Amniotic epithelial cell (primary cell): ENCODE results near the gene TMEM60.

Source experiments
- DNase-seq: peaks from one replicate; pipeline ENCODE4 v3.0.0-alpha.2; 2010; ENCODE audit warnings: low read depth

Gene TMEM60

DNA sequence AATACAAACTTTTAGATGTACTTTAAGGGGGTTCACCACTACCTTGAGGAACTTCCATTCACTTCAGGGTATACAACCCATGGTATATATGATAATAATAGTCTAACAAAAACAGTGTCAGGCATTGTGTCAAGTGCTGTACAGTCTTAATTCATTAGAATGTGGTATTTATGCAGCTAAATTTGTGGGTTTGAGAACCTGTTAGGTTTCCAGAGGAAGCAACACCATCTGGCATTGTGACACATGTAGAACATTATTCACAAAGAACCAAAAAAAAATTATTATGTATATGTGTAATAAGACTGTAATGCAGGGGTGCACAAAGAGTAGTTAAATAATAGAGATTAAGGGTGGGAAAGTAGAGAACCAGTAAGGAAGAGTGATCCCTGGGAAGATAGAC is 26.3 kb downstream of the TMEM60 start:
- no peak for DNase-seq

DNA sequence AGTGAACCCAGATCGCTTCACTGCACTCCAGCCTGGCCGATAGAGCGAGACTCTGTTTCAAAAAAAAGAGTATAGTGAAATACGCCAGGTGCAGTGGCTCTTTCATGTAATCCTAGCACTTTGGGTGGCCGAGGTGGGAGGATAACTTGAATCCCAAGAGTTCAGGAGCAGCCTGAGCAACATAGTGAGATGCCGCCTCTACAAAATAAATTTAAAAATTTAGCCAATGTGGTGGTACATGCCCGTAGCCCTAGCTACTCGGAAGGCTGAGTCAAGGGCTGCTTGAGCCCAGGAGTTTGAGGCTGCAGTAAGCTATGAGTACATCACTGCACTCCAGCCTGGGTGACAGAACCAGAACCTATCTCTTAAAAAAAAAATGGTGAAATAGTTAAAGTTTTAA is 27.9 kb downstream of the TMEM60 start:
- no peak for DNase-seq

DNA sequence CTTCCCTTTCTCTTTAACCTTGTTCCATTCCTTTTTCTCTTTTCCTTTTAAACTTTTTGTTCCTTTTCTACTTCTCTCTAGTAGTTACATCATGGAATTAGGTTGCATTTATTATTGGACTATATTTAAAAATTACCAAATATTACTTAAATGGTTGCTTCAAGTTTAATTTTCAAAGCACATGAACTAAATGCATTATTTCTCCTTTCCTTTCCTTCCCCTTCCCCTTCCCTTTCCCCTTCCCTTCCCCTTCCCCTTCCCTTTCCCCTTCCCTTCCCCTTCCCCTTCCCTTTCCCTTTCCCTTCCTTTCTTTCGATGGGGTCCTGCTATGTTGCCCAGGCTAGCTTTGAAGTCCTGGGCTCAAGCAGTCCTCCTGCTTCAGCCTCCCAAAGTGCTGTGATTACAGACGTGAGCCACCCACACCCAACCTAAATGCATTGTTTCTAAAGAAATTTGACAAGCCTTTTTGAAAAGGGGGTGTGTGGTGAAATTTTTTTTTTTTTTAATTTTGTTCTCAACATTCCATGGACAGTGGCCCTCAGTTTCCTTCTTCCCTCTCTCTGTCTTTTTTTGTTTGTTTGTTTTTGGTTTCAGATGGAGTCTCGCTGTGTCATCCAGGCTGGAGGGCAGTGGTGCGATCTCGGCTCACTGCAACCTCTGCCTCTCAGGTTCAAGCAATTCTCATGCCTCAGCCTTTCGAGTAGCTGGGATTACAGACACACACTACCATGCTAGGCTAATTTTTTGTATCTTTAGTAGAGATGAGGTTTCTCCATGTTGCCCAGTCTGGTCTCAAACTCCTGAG is 31.2 kb downstream of the TMEM60 start:
- no peak for DNase-seq

DNA sequence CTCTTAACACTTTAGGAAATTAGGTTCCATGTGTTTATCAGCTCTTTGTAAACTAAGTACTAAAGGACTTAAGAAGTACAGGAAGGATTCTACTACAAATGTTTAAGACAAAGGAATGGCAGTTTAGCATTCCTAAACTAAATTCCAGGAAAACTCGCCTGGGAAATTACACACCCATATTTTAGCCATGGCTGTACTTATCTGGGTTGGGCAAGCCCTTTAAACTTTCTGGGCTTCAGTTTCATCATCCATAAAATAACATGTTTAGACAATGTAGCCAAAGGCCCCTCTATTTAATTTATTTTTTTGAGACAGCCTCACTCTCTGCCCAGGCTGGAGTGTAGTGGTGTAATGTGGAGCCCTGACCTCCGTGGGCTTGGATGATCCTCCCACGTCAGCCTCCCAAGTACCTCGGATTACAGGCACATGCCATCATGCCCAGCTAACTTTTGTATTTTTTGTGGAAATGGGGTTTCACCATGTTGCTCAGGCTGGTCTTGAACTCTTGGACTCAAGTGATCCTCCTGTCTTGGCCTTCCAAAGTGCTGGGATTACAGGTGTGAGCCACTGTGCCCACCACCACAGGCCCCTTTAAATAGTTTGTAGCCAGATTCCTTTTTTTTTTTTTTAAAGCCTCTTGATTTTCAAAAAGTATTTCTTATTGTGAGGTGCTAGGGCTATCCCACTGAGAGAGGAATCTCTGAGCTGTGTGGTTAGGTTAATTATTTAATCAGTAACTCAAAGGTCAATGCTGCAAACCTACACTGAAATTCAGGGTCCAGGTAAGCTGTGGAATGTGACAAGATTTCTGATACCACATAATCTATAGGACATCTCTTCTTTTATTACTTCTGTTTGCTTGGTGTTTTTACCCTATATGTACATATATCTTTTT is 32.1 kb downstream of the TMEM60 start:
- peak; percentile 75 for DNase-seq

DNA sequence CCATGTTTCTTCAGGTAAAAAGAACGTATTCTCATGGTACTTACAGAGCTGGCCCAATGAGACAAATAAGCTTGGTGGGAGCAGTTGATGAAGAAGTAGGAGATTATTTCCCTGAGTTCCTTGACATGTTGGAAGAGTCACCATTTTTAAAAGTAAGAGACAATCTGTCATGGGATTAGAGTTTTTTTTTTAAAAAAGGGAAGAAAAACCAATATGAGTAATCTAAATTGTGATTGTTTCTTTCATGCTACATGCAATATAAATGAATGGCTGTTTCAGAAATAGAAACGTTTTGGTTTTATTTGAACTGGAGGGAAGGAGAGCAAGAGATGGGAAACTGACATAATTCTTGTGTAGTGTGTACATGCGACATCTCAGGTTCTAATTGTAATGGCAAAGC is 32.8 kb downstream of the TMEM60 start:
- no peak for DNase-seq

DNA sequence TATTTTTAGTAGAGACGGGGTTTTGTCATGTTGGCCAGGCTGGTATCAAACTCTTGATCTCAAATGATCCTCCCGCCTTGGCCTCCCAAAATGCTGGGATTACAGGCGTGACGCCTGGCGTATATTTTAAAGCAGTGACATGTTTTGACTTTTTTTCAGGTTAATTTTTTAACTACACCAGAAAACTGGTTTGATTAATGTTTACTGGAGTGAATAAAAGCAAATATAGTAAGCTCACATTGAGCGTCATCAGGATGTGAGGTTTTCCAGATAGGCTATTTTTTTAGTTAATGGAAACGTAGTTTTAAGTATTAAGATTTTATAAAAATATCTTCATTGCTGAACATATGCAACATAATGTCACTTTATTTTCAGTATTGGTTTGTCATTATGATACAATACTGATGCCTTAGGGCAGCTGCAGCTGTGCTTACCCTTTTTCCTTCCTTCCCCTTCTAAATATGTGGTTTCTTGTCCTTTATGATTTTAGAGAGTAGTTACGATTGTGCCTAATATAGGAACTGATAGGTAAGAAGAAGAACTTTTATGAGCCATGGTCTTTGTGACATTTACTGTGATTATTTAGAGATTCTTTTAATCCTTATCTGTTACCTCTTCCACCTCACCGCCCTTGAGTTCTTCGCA is 37.3 kb downstream of the TMEM60 start:
- no peak for DNase-seq

DNA sequence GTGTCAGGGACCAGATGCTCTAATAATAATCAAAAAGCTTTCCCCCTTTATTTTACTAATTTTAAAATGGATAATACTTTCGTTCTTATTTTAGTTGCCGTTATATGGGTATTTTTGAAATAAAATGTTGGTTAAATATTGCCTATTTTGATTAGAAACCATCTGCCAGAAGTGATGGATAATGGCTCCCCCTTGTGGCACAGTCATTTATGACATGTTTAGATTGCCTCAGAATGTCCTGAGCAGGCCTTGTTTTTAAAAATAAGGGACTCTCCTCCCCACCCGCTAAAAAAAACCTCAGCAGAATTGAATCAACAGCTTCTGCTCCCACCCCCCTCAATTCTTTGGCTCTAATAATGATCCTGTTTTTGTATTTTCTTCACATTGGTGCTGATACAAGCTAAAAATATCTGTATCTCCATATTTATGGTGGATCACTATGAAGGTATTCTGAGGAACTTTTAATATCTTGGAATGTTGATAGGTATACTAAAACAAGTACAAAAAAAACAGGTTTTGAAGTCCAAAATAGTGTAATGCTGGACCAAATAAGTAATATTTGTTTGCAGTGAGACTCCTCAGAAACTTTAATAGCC is 38.8 kb downstream of the TMEM60 start:
- DNase-seq, result peak; percentile 63

DNA sequence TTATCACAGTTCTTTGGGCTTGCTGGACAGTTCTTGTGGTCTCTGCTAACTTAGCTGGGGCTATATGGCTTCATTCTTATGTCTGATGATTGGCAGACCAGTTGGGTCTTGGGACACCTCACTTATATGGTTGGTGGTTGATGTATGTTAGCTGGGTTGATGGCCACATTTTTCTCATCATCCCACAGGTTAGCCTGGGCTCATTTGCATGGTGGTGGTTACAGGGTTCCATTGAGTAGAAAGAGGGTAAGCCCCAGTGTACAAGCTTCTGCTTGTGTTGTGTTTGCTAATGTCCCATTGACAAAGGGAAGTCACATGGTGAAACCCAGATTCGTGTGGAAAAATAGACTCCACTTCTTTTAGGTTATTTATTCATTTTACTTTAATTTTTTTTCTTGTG is 40.6 kb downstream of the TMEM60 start:
- DNase-seq, result no peak

DNA sequence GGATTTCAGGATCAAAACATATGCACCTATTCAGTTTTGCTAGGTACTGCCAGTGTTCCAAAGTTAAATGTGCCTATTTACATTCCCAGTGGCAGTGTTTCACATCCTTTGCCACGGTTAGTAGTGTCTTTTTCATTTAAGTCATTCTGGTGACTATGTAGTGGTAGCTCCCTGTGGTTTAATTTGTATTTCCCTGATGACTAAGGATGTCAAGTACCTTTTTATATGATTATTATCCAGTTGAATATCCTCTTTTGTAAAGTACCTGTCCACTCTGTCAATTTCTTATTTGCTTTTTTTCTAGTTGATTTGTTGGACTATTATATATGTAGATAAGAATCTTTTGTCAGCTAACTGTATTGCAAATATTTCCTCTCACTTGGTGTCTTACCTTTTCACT is 45.1 kb downstream of the TMEM60 start:
- no peak for DNase-seq

DNA sequence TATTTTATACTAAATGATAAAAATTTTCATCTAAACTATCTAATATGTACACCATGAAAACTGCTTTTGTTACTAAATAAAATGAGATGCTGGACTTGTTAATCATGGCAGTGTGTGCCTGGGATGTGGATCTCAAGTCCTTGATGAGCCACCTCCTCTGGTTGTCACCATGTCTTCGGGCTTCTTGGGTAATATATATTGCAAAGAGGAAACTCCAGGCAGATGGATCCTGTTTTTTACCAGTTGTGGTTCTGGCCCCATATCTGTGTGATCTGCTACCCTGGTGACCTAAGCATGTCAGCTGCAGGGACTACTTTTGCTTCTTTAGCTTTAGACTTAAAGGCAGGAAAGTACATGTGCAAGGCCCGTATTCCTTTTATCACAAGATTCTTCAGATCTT is 46.2 kb downstream of the TMEM60 start:
- no peak for DNase-seq

DNA sequence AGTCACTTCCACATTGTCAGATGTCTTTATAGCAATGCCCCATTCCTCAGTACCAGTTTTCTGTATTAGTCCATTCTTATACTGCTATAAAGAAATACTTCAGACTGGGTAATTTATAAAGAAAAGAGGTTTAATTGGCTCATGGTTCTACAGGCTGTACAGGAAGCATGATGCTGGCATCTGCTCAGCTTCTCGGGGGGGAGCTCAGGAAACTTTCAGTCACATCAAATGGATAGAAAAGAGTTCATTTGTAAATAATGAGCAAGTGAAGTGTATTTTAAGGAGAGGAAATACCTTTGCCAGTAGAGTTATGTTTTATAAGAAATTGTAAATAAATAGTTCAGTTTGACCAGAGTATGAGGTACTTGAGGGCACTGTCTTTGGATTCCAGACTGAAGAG is 50.5 kb downstream of the TMEM60 start:
- no peak for DNase-seq

DNA sequence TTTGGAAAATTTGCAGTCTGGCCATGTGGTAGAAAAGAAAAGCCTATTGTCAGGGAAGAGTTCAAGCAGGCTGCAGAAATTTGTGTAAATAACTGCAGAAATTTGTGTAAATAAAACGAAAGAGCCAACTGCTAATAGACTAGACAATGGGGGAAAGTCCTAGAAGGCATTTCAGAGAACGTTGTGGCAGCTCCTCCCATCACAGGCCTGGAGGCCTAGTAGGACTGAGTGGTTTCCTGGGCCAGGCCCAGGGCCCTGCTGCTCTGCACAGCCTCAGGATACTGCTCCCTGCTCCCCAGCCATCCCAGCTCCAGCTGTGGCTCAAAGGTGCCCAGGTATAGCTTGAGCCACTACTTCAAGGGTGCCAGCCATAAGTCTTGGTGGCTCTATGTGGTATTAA is 51.1 kb downstream of the TMEM60 start:
- no peak for DNase-seq

DNA sequence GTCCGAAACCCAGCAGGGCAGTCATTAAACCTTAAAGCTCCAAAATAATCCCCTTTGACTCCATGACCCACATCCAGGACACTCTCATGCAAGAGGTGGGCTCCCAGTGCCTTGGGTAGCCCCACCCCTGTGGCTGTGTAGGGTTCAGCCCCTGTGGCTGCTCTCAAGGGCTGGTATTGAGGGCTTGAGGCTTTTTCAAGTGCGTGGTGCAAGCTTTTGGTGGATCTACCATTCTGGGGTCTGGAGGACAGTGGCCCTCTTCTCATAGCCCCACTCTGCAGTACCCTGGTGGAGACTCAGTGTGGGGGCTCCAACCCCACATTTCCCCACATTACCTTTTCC is 51.4 kb downstream of the TMEM60 start:
- no peak for DNase-seq

DNA sequence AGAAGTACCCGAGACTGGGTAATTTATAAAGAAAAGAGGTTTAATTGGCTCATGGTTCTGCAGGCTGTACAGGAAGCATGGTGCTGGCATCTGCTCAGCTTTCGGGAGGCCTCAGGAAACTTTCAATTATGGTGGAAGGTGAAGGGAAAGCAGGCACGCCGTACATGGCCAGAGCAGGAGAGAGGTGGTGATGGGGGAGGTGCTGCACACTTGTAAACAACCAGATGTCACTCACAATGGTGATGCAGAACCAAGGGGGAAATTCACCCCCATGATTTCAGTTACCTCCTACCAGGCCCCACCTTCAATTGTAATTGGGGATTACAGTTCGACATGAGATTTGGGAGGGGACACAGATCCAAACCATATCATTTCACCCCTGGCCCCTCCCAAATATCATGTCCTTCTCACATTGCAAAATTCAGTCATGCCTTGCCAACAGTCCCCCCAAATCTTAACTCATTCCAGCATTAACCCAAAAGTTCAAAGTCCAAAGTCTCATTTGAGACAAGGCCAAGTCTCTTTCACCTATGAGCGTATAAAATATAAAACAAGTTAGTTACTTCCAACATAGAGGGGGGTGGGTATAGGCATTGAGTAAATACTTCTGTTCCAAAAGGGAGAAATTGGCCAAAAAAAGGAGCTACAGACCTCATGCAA is 51.9 kb downstream of the TMEM60 start:
- DNase-seq, result no peak

DNA sequence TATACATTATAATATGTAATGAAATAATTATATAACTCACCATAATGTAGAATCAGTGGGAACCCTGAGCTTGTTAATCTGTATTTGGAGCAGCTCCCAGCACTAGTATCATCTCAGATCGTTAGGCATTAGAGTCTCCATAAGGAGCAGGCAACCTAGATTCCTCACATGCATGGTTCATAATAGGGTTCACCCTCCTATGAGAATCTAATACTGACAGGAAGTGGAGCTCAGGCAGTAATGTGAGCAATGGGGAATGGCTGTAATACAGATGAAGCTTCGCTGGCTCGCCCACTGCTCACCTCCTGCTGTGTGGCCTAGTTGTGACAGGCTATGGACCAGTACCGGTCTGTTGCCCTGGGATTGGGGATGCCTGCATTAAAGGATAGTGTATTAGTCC is 52.5 kb downstream of the TMEM60 start:
- DNase-seq, result no peak
